GM19397 (cell line): Measurements from ENCODE around the gene PHAF1.

Experiments
- ATAC-seq: cut with Tn5 transposase; IDR thresholded peaks from one replicate; pipeline ENCODE4 v1.9.1; 2021; ENCODE audit warnings: mild to moderate bottlenecking, moderate library complexity; ENCODE audit not compliant: unreplicated experiment

The PHAF1 gene

DNA sequence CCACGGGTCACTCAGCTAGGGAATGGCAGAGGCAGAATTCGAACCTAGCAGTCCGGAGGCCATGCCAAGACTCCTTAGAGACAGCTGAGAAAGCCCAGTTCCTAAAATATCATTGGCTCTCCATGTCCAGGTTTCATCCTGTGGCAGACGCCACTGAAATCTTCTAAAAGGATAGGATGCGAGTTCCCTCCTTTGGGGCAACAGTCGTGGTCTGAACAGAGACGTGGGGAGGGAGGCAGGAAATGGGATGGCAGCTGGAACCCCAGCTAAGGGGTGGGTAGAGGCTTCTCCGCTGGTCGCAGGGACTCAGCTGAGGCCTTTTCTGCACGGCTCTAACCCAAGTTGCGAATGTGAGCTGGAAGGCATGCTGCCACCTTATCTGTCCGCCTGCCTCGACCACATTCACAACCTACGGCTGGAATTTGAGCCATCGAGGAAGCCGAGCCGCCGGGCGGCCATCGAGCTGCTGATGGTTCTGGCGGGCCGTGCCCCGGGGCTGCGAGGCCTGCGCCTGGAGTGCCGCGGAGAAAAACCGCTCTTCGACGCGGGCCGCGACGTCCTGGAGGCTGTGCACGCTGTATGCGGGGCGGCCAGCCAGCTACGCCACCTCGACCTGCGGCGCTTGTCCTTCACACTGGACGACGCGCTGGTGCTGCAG, 52.9 kb downstream of the PHAF1 start:
- no peak for ATAC-seq

DNA sequence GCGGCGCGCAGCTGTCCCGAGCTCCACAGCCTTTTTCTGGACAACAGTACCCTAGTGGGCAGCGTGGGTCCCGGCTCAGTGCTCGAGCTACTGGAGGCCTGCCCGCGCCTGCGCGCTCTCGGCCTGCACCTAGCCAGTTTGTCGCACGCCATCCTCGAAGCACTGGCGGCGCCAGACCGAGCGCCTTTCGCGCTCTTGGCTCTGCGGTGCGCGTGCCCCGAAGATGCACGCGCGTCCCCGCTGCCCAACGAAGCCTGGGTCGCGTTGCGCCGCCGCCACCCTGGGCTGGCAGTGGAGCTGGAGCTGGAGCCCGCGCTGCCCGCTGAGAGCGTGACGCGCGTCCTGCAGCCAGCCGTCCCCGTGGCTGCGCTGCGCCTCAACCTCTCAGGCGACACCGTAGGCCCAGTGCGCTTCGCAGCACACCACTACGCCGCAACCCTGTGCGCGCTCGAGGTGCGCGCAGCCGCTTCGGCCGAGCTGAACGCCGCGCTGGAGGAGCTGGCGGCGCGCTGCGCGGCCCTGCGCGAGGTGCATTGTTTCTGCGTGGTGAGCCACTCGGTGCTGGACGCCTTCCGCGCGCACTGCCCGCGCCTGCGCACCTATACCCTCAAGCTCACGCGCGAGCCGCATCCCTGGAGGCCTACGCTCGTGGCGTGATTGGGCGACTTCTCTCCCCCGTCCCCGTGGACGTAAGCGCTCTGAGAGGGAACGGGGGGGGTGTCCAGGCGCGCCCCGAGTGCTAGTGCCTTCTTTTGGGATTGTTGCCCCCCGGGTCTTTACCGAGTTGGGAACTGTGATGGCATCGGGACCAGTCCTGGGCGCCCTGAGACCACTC, 53.6 kb downstream of the PHAF1 start:
- no peak for ATAC-seq

DNA sequence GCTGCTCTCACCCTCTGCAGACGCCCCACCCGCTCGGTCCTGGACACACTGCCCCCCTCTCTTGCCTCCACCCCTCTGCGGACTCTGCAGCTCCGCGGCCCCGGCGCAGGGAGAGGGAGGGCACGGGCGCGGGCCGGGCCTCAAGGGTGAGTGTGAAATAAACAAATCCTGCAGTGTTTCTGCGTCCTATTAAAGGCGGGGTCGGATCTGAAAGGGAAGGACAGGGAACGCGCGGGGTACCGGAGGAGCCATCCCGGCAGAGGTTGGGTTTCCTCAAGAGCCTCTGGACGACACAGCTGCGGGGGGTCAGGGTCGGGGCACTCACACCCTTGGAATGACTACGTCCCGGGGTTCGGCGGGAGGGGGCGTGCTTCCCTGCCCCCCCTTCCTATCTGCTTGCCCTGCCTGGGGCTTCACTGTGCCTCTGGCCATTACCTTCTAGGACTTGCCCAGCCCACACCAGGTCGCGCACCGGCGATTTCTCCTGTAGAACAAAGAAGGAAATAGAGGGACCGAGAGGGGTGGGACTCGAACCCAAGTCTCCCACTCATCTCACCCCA, 54.3 kb downstream of the PHAF1 start:
- ATAC-seq, result no peak

DNA sequence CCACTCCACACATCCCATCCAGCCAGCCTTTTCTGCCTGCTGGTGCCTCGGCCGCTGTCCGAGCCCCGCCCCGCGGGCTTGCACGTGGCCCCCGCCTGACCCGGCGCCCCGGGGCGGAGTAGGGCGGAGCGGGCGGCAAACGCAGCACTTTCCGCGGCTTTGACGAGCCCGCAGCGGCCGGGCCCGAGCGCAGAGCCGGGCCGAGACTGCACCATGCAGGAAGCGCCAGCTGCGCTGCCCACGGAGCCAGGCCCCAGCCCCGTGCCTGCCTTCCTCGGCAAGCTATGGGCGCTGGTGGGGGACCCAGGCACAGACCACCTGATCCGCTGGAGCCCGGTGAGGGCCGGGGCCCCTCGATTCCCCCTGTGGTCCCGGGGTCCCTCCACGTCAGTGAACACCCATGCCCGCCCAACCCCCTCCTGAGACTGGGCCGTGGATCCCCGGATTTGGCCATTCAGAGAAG, 54.9 kb downstream of the PHAF1 start, which contains the start of gene HSF4:
TSS of gene HSF4 (plus strand) at position 147 of the 463 bp plus-strand sequence. CDS start at position 214, 67 bp downstream.
- no peak for ATAC-seq

DNA sequence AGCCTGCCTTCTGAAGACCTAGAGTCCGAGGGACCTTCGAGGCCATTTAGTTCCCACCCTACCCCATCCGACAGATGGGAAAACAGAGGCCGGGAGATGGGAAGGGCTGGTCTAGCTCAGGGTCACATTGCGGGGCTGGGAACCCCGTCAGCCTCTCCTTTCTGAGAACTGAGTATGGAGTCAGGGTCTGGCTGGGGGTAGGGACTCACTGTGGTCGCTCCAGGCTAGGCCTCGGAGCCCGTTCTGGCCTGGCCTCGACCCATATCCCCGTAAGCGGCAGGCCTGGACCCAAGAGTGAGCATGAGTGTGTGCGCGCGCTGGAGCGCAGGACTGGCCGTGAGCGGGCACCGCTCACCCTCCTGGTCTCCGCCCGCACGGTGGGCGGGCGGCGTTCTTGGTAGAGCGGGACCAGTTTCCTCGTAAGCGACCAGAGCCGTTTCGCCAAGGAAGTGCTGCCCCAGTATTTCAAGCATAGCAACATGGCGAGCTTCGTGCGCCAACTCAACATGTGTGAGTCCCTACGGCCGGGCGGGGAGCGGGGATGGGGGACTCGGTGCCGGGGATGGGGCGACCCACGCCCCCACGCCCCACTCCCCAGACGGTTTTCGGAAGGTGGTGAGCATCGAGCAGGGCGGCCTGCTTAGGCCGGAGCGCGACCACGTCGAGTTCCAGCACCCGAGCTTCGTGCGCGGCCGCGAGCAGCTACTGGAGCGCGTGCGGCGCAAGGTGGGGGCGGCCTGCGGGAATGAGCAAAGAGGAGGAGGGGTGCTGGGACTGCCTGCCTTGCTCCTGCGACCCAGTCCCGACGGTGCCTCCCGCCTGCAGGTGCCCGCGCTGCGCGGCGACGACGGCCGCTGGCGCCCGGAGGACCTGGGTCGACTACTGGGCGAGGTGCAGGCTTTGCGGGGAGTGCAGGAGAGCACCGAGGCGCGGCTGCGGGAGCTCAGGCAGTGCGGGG, 55.7 kb downstream of the PHAF1 start:
- no peak for ATAC-seq

DNA sequence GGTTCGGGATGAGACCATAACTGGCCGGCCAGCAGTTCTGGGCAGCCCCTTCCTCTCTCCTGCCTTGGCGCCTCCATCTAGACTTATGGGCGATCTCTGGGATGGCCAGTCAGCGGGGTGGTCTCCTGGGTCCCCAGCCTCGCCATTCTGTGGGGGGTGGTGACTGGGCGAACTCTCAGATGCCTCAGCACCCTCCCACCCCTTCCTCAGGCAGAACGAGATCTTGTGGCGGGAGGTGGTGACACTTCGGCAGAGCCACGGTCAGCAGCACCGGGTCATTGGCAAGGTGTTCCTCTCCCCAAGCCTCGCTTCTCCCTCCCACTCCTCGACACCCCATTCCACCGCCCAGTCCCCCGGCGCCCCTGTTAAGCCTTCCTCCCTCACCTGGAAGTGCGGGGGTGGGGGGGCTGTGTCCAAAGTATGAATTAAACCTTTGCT, 56.4 kb downstream of the PHAF1 start:
- ATAC-seq, result no peak

DNA sequence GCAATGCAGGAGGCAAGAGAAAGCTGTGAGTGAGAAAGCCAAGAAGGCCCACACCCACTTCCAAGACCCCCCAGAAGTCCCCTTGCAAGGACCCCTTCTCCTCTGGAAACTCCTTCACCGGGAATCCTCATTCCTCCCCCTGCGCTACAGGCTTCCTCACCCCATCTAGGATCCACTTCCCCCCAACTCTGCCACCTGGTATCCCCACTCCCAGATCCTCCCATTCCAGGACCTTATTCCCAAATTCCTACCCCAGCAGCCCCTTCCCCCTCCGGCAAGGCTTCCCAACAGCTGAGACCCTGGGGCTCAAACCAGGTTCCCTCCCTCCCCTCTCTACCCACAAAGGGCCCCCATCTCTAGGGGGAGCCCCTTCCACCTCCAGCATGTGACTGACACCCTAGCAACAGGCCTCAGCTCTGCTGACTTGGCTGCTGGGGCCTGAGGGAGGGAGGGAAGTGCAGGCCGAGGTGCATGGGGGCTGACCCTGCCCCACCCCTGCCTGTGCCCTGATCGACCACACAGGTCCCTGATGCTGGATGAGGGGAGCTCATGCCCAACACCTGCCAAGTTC, 56.9 kb downstream of the PHAF1 start:
- ATAC-seq, result no peak

DNA sequence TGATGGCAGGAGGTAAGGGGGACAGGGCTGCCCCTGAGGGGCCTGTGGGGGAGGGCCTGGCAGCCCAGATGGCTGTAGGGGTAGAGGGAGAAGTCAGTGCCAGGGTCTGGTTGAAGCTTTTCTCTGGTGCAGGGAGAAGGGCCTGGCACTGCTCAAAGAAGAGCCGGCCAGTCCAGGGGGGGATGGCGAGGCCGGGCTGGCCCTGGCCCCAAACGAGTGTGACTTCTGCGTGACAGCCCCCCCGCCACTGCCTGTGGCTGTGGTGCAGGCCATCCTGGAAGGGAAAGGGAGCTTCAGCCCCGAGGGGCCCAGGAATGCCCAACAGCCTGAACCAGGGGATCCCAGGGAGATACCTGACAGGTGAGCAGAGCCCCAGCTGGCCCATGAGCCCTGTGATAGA, 57.8 kb downstream of the PHAF1 start:
- ATAC-seq, result no peak

DNA sequence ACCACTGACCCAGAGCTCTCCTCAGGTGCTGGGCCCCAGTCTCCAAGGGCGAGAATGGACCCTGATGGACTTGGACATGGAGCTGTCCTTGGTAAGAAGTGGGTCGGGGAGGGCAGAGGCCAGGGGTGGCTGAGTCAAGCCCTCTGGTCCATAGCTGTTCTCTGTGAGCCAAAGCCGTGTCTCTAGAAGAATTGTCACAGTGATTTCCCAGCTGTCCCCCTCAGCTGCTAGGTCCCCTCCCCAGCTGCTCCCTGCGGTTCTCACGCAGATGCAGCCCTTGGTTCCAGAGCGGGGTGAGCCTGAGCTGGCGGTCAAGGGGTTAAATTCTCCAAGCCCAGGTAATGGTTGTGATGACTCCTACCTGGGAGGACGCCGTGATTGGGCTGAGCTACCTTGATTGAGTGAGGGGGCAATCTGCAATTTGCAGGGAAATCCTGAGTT, 59.3 kb downstream of the PHAF1 start:
- ATAC-seq, result no peak

DNA sequence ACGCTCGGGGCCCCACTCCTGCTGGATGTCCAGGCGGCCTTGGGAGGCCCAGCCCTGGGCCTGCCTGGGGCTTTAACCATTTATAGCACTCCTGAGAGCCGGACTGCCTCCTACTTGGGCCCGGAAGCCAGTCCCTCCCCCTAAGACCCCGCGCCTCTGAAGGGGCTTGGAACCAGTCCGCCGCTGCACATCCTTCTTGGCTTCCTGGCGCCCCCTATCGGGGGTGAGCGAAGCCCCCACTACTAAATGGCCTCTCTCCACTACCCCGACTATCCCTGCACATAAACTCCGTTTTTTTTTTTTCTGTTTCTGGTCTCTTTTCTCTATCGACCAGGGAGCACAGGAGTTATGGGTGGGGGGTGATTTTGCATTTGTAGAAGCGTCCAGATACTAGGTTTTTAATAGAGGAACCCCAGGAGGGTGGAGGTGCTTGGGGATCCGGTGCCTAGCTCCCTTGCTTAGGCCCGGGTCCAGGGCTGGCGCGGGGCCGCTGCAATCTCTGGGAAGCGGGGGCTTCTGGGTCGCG, 60.0 kb downstream of the PHAF1 start:
- ATAC-seq, result no peak

DNA sequence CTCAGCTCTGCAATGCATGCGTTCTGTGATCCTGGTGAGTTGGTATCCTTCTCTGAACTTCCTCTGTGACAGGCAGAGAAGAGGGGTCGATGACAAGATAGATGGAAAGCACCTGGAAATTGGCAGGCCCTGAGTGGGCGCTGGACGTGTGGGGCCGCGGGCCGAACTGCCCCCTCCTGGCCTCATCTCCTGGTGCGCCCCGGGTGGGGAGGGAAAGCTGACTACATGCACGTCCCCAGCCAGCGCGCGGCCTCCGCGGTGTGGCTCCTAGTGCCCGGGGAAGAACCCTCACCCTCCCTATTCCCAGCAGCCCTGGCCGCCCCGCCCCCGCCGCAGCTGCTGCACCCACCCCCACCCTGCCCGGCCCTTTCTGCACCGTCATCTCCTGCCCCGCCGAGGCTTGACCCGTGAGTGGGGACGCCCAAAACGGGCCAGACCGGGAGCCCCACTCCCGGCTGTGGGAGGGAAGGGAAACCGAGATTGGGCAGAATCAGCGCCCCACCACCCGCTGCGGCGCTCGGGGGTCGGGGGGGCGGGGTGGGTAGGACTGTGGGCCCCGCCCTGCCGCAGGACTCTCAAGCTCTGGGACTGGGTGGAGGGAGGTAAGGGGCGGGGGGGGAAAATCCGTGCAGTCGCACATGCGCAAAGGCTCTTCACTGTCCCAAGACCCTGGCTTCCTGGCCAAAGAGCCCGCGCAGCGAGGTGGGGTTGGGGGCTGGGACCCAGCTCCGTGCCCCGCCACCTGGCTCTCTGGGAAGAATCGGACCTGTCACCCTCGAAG, 60.6 kb downstream of the PHAF1 start, which contains the start of gene NOL3:
TSS of gene NOL3 (plus strand) at position 371 of the 781 bp plus-strand sequence.
- ATAC-seq, result peak; percentile 48

DNA sequence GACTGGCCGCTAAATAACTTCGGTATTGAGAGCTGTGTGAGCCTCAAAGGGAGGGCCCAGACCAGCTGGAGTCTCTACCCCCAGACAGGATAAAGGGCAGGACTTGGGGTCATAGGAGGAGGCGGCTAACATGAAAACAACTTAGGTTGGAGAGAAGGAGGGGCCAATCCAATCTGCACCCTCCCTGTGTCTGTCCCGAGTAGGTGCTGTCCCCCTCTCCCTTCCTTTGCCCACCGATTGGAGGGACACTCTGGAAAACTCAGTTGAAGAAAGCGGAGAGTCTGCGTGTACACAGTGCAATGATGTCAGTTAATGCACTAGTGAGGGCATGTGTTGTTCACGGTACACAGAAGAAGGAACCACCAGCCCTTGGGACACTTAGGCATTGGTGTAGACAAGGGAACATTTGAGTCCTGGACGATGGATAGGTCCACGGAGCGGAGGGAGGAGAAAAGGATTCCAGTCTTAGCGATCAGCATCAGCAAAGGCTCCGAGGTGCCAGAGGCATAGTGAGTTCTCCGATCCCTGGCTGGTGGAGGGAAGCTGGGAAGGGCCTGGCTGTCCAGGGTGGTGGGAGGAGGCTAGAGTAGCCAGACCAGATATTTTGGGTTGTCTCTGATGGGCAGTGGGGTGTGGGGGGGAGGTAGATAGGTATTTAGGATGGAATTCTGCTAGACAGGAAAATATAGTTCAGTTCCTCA, 61.4 kb downstream of the PHAF1 start:
- ATAC-seq, result no peak

DNA sequence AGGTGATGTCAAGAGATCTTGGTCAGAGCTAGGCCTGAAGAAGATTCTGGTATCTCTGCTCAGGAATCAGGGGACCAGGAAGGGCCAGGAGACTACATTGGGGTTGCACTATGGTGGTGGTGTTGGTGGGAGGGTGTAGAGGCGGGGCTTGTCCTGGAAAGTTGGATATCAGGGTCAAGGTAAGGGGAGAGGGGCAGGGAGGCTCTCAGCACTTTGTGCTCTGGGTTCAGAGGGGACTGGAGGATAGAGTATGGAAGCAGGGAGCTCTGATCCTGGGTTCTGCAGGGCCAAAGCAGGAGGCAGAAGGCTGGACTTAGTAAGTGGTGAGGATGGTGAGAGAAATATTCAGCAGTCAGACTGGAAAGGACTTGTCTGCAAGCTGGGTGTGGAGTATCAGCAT, 63.6 kb downstream of the PHAF1 start:
- no peak for ATAC-seq

DNA sequence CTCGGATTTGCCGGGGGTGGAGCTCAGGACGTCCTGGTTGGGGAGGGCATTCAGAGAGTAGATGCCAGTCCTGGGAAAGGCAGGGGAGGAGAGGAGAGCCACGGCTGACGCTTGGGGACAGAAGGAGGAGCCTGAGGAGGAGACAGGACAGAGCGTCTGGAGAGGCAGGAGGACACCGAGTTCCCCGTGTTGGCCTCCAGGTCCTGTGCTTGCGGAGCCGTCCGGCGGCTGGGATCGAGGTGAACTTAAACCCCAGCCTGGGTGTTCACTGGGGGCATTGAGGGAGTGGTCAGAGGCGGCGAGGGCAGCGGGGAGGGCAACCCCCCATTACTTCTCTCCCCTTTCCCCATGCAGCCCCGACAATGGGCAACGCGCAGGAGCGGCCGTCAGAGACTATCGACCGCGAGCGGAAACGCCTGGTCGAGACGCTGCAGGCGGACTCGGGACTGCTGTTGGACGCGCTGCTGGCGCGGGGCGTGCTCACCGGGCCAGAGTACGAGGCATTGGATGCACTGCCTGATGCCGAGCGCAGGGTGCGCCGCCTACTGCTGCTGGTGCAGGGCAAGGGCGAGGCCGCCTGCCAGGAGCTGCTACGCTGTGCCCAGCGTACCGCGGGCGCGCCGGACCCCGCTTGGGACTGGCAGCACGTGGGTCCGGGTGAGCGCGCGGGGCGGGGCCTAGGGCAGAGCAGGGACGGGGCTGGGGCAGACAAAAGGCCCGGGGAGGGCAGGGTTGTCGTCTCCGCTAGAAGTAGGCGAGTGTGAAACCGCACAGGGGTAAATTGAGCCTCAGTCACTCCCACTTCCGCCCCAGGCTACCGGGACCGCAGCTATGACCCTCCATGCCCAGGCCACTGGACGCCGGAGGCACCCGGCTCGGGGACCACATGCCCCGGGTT, 64.3 kb downstream of the PHAF1 start:
- peak; percentile 31 for ATAC-seq

DNA sequence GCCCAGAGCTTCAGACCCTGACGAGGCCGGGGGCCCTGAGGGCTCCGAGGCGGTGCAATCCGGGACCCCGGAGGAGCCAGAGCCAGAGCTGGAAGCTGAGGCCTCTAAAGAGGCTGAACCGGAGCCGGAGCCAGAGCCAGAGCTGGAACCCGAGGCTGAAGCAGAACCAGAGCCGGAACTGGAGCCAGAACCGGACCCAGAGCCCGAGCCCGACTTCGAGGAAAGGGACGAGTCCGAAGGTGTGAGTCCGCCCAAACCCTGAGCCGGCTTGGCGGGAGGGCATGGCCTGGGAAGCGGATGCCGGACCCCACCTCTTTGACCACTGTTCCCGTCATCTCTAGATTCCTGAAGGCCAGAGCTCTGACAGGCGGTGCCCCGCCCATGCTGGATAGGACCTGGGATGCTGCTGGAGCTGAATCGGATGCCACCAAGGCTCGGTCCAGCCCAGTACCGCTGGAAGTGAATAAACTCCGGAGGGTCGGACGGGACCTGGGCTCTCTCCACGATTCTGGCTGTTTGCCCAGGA, 65.0 kb downstream of the PHAF1 start:
- no peak for ATAC-seq

DNA sequence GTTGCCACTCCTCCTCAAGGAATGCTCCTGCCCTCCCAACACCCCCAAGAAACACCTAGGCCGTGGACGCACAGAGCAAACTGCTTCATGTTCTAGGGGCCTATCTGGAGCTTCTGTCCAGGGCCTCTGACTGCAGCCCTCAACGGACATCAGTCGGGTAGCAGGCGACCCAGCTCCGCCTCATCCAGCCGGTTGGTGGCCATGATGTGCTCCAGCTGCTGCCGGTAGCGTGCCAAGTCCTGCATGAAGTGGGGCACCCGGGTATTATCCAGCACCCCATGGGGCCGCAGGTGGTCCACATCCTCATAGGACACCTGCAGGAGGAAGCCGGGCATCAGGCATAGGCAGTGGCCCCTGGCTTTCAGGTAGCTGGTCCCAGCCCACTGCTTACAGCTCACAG, 66.9 kb downstream of the PHAF1 start:
- ATAC-seq, result no peak
